NCI-H1105 (cell line): ENCODE measurements around the gene WNK4.
A peak's percentile ranks its signal among the peaks of the same experiment; 100 is the strongest.

ENCODE experiments used
- DNase-seq: peaks from one replicate; lab custom pipeline; 2025; lab: John Stamatoyannopoulos, UW

Gene WNK4

DNA sequence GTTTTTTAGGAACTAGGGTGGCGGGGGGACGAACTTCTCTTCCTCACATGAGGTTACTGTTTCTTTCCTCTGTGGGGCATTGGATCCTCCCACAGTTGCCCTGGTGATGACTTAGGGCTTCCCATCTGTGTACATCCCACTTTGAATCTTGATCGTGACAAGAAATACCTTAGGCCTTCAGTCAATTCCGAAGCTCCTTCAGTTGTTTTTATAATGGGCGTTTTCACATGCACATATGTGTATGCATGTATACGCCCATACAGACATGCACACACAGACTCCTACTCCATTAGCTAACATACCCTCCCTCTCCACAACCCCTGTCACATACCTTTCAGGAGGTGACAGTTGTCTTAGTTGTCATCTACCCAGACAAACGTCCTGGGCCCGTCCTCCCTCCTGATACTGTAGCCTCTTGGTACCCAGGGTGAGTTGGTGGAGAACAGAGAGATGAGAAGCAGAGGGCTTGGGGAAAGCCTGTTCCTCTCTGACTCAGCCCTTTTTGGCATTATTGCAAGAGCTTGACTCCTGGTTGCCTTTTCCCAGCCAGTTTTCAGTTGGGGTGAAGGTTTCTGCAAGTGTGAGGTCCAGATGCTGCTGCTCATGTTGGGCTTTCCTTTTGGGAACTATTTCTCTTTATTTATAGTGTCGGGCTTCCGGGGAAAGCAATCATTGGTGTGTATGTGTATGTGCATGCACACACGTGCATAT, 61.7 kb downstream of the WNK4 start:
- DNase-seq, result no peak

- DNase-seq, result peak; percentile 10
These were observed 63.0 kb downstream of the WNK4 start for GRCh38 chr17:42843358-42843934.

- no peak for DNase-seq
These were observed 63.9 kb downstream of the WNK4 start, which contains the start of gene AOC2 for GRCh38 chr17:42844271-42844670. Gene AOC2 (plus strand): TSS chr17:42844580. CDS start chr17:42844627, 47 bp downstream.

- no peak for DNase-seq
These were observed 64.5 kb downstream of the WNK4 start for GRCh38 chr17:42844761-42845555.

DNA sequence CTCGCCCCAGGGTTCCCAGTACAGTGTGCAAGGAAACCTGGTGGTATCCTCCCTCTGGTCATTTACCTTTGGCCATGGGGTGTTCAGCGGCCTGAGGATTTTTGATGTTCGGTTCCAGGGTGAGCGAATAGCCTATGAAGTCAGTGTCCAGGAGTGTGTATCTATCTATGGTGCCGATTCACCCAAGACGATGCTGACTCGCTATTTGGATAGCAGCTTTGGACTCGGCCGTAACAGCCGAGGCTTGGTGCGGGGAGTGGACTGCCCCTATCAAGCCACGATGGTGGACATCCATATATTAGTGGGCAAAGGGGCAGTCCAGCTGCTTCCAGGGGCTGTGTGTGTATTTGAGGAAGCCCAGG, 65.1 kb downstream of the WNK4 start:
- DNase-seq, result no peak

GRCh38 chr17:42845918-42846593, 65.6 kb downstream of the WNK4 start:
- DNase-seq, result no peak
